Measurements from ENCODE around the gene MICALL2.
"Not testable (repeated sequence)": the region's sequence is repeated elsewhere in the genome, so short reads cannot be mapped to it uniquely, and the experiment has no call there.

The MICALL2 gene

DNA sequence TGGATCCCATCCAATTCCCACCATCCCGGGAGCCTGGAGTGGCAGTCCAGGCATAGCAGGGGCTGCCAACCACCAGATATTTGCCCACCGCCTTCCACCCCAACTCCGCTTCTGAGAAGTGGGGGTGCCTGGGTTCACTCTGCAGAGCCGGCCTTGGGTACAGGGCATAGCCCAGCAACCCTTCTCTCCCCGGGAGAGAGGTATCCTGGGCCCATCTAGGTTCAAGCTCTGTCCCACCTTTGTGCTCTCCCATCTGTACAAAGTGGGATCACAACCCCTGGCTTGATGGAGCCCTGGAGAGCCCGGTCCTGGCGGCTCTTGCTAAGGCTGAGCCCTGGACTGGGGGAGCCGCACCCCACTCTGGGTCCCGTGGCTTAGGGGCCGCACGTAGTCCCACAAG lies 12.2 kb downstream of the MICALL2 start:
- no peak for DNase-seq

GRCh38 chr7:1446620-1447032 lies 12.6 kb downstream of the MICALL2 start:
- DNase-seq, result peak in 2 of 3 experiments; percentile 69 to 82

DNA sequence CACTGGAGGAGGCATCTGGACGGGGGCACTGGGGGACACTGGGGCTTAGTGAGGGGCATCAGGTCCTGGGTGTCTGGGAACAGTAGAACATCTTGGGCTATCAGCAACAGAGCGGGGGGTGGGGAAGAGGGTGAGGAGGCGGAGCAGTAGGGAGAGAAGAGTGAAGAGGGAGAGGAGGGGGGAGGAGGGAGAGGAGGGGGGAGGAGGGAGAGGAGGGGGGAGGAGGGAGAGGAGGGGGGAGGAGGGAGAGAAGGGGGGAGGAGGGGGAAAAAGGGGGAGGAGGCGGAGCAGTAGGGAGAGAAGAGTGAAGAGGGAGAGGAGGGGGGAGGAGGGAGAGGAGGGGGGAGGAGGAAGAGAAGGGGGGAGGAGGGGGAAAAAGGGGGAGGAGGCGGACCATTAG lies 13.2 kb downstream of the MICALL2 start:
- peak in 1 of 3 experiments; percentile 60 for DNase-seq

GRCh38 chr7:1445341-1445740 lies 13.9 kb downstream of the MICALL2 start:
- no peak for DNase-seq

DNA sequence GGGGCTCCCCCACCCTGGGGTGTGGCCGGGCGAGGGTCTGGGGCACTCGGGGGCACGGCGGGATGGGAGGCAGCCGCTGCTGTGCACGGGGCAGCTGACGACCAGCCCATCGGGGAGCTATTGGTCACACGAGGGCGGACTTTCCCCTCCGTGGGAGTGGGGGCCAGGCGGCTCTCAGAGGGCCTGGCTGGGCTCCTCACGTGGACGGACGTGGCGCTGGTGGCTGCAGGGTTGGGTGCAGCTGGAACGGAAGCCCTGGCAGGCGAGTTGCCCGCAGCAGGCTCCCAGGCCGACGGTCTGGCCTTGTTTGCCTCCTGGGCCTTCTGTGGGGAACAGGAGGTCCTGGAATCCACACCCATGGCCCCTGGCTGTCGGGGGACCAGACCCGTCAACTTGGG lies 14.3 kb downstream of the MICALL2 start:
- no peak for DNase-seq

DNA sequence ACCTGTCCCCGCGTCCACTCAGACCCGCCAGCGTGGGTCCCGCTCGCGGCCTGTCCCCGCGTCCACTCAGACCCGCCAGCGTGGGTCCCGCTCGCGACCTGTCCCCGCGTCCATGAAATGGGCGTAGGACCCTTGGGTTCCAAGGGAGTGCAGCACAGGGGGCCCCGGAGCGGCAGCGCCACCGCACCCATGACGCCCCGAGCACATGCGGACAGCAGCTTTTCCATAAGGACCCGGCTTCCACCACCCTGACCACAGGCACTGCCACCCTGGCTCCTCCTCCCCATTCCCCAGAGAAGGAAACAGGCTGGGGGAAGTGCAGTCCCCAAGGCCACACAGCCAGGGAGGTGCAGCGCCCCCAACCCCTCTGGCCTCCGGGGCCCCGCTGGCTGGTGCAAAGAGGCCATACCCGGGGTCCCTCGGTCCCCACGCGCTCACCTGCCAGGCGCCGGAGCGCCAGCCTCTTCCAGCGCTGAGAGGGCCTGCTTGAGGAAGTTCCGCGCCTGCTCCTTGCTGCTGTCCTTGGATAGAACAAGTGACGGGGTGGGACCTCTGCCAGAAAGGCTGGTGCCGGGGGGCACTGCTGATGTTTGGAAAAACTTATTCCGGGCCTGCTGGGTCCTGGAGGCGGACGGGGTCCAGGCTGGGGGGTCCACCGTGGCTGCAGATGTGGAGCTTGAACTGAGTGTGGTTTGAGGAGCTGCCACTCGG lies 14.9 kb downstream of the MICALL2 start:
- DNase-seq, result no peak

GRCh38 chr7:1443587-1444200 lies 15.6 kb downstream of the MICALL2 start:
- not testable (repeated sequence) for DNase-seq

GRCh38 chr7:1442355-1443124 lies 16.7 kb downstream of the MICALL2 start:
- DNase-seq, result no peak

DNA sequence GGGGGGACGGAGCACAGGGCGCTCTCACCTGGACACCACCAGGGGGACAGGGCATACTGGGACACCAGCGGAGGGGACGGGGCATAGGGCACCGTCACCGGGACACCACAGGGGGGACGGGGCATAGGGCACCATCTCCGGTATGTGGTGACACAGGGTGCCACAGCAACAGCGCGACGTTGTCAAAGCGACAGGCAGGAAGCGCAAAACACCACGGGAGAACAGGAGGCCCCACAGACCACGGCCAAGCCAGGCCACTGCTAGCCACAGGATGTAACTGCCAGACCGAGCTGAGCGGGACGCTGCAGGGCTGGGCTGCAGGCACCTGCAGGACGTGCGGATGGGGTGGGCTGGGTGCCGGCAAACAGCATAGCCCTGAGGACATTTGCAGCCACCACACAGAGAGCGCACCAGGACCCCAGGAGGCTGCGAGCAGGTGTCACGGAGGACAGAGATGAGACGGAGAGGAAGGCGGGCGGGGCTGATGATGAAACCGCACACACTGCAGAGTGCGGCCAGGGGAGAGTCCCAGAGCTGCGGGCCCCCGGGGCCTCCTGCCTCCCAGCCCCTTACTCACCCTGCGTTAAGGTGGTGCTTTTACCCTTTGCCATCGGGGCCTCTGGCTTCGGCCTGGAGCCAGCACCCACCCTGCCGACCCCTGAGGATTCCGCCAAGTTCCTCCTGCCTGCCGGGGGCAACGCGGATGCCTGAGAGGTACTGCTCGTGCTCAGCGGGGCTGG lies 17.5 kb downstream of the MICALL2 start:
- DNase-seq, result peak in 2 of 3 experiments; percentile 17 to 25

- DNase-seq, result no peak
Measured at GRCh38 chr7:1440620-1441019, 18.6 kb downstream of the MICALL2 start.

GRCh38 chr7:1439373-1440363 lies 19.6 kb downstream of the MICALL2 start:
- no peak for DNase-seq

DNA sequence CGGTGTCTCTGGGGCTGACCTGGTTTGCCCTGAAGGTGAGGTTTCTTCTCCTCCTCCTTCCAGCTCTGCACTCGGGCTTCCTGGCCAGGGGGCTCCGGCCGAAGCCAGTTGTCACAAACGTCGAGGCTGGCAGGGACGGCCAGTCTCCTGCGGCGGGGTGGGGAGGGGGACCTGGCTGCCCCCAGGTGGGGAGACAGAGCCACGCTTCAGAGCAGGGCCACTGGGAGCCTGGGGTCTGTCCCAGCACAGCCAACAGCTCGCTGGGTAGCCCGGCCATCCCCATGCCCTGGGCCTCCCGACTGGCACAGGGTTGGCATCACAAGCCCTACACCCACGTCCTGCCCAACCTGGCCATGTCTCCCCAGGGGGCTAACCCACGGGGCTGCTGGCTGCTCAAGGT lies 20.4 kb downstream of the MICALL2 start:
- DNase-seq, result no peak

DNA sequence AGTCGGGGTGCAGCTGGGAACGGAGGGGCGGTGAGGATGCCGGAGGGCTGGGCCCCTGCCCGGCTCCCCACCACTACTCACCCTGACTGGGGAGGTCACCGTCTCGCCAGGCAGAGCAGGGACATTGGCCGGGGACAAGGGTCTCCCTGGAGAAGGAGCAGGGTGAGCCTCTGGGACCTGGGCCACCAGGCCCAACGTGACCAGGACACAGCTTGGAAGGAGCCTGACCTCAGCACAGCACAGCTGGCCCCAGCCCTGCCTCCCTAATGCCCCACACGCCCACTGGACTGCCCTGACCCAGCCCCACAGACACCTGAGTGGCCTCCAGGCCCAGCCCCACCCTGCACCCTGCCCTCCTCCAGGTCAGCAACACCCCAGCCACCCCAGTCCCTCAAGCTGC lies 21.1 kb downstream of the MICALL2 start:
- DNase-seq, result no peak

DNA sequence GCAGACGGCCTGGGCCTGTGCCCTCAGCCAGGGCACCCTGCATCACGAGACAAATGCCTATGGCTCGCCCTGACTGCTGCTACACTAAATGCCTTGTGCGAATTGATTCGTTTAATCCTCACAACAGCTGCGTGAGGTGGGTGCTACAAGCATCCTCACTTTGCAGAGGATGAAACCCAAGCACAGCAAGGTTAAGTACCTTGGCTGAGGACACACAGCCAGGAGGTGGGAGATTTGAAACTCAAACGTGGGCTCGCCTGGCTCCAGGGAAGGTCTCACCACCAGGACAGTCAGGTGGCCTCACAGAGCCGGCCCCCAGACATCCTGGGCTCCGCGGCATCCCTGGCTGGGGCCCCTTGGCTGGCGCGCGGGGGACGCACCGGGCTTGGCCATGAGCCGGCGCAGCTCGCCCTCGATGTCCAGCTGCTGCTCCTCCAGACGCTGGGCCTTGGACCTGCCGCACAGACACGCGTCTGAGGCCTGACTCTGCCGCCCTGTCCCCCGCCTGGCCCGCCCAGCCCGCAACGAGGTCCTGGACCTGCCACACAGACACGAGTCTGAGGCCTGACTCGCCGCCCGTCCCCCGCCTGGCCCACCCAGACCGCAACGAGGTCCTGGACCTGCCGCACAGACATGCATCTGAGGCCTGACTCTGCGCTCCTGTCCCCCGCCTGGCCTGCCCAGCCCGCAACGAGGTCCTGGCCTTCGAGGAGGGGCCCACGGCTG lies 22.0 kb downstream of the MICALL2 start:
- DNase-seq, result no peak

DNA sequence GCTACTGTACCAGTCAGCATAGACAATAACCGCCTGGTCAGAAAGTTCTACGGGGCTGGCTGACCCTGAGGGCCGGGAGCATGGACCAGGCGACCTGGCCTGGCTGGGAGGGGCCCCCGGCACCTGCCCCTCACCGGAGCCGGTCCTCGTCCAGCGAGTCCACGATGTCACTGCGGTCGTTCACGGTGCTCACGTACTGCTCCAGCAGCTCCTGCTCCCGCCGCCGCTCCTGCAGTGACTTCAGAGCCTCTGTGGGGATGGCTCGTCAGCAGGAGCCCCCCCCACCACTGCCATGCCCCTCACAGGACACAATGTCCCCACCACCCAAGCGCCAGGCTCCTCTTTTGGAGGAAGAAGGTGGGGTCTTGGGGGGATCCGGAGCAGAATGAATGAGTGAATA lies 22.7 kb downstream of the MICALL2 start:
- DNase-seq, result no peak

DNA sequence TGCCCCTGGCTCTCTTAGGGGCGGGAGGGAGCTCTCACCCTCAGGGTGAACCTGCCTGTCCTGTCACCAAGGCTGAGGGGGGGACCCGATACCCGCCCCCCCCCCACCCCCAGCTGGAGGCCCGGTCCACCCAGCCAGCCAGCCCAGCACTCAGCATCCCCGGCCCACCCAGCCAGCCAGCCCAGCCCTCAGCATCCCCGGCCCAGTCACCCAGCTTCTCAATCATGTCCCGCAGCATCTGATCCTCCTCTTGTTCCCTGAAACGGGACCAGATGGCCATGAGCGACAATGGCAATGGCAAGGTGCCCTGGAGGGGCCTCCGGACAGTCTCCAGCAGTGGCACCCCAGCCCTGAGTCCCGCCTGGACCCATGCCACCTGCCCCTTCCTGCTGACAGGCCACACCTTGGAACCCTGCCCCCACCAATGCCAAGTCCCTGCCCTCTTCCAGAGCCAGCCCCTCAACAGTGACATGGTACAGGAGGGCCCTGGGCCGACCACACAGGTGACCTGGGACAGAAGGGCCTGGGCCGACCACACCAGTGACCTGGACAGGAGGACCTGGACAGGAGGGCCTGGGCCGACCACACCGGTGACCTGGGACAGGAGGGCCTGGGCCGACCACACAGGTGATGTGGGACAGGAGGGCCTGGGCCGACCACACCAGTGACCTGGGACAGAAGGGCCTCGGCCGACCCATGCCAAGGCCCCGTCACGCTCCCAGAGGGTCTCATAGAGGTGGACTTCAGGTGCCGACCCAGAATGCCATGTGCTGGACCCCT lies 24.2 kb downstream of the MICALL2 start:
- no peak for DNase-seq

GRCh38 chr7:1434165-1434718 lies 25.0 kb downstream of the MICALL2 start:
- DNase-seq, result no peak

DNA sequence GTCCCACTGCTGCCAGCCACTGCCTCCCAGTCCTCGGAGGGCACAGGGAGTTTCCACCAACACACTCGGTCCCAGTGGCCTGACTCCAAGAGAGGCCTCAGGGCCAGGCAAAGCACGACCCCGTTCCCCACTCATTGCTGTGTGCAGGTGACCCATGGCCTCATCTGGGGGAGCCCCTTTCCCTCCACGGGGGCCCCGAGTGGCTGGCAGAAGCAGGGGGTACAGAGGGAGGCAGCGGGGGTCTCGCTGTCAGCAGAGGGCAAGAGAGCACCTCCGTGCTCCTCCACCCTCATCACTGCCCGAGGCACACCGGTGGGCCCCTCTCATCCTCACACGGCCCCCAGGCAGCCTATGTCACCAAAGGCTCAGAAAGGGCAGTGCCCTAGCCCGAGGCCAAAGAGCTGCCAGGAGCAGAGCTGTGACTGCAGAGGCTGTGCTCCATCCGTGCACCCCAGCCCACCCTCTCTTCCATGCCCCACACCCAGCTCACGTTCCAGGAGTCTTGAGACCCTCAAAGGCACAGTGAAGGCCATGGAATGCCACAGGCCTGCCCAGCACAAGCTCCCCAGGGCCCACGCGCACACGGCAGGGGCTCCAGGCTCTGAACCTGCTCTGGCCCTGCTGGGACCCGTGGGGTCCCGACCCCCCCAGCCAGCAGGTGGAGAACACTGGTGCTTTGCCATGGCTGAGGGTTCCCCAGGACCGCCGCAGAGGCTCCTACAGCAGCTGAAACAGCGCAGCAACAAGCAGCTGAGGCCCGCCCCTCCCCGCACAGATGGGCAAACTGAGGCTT lies 25.9 kb downstream of the MICALL2 start:
- no peak for DNase-seq

DNA sequence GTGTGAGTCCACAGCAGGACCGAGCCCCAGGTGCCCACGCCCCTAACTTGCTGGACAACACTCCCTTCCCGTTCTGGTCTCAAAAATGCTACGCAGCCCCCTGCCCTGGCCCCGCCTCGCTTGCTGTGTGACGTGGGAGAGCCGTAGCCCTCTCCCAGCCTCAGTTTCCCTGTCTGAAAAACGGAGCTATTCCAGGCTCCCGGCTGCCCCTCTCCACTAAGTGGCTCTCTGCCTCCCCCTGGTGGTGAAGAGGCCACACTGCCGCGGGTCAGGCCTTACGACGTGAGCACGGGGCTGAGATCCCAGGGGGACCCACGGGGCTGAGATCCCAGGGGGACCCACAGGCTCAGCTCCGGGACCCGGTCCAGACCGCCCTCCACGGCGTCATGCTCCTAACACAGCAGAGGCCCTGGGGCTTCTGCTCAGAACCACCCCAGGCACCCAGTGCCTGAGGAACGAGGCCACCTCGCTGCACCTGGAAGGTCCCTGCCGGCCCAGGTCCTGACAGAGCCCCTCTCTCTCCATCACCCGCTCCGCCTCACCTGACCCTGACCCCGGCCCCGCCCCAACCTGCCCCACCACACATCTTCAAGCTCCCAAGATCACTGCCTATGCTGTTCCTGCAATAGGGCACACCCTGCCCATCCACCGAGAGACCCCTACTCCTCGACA lies 26.7 kb downstream of the MICALL2 start:
- DNase-seq, result peak; percentile 55 to 80 (median 66)
